NCI-H446 (cell line): ENCODE data around the gene ALKBH5.

Experiments used
- DNase-seq, 2 experiments: peaks; one replicate each; lab custom pipeline; 2025; lab: John Stamatoyannopoulos, UW

The ALKBH5 gene

GRCh38 chr17:18183334-18184142 is at the start of gene ALKBH5:
Gene ALKBH5 (plus strand): TSS chr17:18183828. CDS start chr17:18184244, 416 bp downstream.
- peak; percentile 96 to 99 for DNase-seq

GRCh38 chr17:18136357-18136756 is 47.3 kb upstream of the ALKBH5 start:
- DNase-seq = no peak

- DNase-seq = no peak
Observed at GRCh38 chr17:18138065-18138749, 45.4 kb upstream of the ALKBH5 start.

GRCh38 chr17:18139092-18139491 is 44.5 kb upstream of the ALKBH5 start:
- no peak for DNase-seq

GRCh38 chr17:18139498-18139897 is 44.1 kb upstream of the ALKBH5 start:
- no peak for DNase-seq

- no peak for DNase-seq
Observed at GRCh38 chr17:18139949-18140348, 43.7 kb upstream of the ALKBH5 start.

GRCh38 chr17:18140648-18141047 is 43.0 kb upstream of the ALKBH5 start:
- no peak for DNase-seq

- DNase-seq = peak; percentile 38 to 56
Observed at GRCh38 chr17:18141210-18141803, 42.3 kb upstream of the ALKBH5 start.

GRCh38 chr17:18142417-18142816 is 41.2 kb upstream of the ALKBH5 start:
- no peak for DNase-seq

- peak in 1 of 2 experiments; percentile 9 for DNase-seq
Observed at GRCh38 chr17:18143044-18143936, 40.3 kb upstream of the ALKBH5 start.

GRCh38 chr17:18144261-18144660 is 39.4 kb upstream of the ALKBH5 start:
- no peak for DNase-seq

- DNase-seq = no peak
Observed at GRCh38 chr17:18144855-18145254, 38.8 kb upstream of the ALKBH5 start.

- no peak for DNase-seq
Observed at GRCh38 chr17:18145811-18146210, 37.8 kb upstream of the ALKBH5 start.

- DNase-seq = no peak
Observed at GRCh38 chr17:18146259-18146658, 37.4 kb upstream of the ALKBH5 start.

GRCh38 chr17:18146980-18147379 is 36.6 kb upstream of the ALKBH5 start:
- no peak for DNase-seq

GRCh38 chr17:18148586-18148985 is 35.0 kb upstream of the ALKBH5 start:
- no peak for DNase-seq

GRCh38 chr17:18151290-18151689 is 32.3 kb upstream of the ALKBH5 start:
- DNase-seq = no peak

- no peak for DNase-seq
Observed at GRCh38 chr17:18155179-18155578, 28.4 kb upstream of the ALKBH5 start.

GRCh38 chr17:18156171-18156975 is 27.3 kb upstream of the ALKBH5 start:
- no peak for DNase-seq

GRCh38 chr17:18156976-18157280 is 26.7 kb upstream of the ALKBH5 start:
- no peak for DNase-seq

GRCh38 chr17:18157354-18157985 is 26.2 kb upstream of the ALKBH5 start:
- no peak for DNase-seq
